SK-N-MC (cell line): ENCODE measurements around the gene ATP1A2.

Experiments used
- EZH2 ChIP-seq: fragments of 200-600 bp; sonication (generic); IDR thresholded peaks from one replicate; pipeline ENCODE4 v1.6.1; 2017; ENCODE audit warnings: antibody characterized with exemption
- FOXP2 ChIP-seq: optimal IDR thresholded peaks from 2 replicates; pipeline ENCODE3; 2011; ENCODE audit warnings: mild to moderate bottlenecking, moderate library complexity; ENCODE audit not compliant: insufficient read depth; ENCODE audit errors: extremely low read length, control extremely low read depth
- POLR2AphosphoS5 ChIP-seq: IDR thresholded peaks from 2 replicates; pipeline ENCODE4 v1.6.1; 2012; ENCODE audit warnings: mild to moderate bottlenecking, low read depth, low read length, borderline replicate concordance

- no peak for TF ChIP-seq EZH2
- TF ChIP-seq POLR2AphosphoS5 = no peak
- no peak for TF ChIP-seq FOXP2
Measured at GRCh38 chr1:160097151-160097910, 18.2 kb upstream of the ATP1A2 start.
